ENCODE measurements around the gene SPG11.
"Not testable (repeated sequence)": the region's sequence is repeated elsewhere in the genome, so short reads cannot be mapped to it uniquely, and the experiment has no call there.

The SPG11 gene

GRCh38 chr15:44633603-44634002 lies 29.9 kb downstream of the SPG11 start:
- DNase-seq = no peak

- DNase-seq = not testable (repeated sequence)
These were observed 38.2 kb downstream of the SPG11 start for GRCh38 chr15:44625286-44625685.

- DNase-seq = no peak
These were observed 40.3 kb downstream of the SPG11 start for GRCh38 chr15:44623178-44623577.

GRCh38 chr15:44620081-44620480 lies 43.4 kb downstream of the SPG11 start:
- no peak for DNase-seq

- no peak for DNase-seq
These were observed 46.5 kb downstream of the SPG11 start for GRCh38 chr15:44616974-44617373.

- DNase-seq = no peak
These were observed 56.7 kb downstream of the SPG11 start for GRCh38 chr15:44606740-44607139.

GRCh38 chr15:44603126-44603525 lies 60.3 kb downstream of the SPG11 start:
- DNase-seq = no peak

GRCh38 chr15:44598892-44599291 lies 64.6 kb downstream of the SPG11 start:
- no peak for DNase-seq

- no peak for DNase-seq
These were observed 65.4 kb downstream of the SPG11 start for GRCh38 chr15:44598066-44598465.

GRCh38 chr15:44596511-44597010 lies 66.9 kb downstream of the SPG11 start:
- no peak for DNase-seq

- DNase-seq = no peak
These were observed 67.6 kb downstream of the SPG11 start for GRCh38 chr15:44595656-44596510.

- DNase-seq = no peak
These were observed 68.2 kb downstream of the SPG11 start for GRCh38 chr15:44595246-44595645.

- DNase-seq = no peak
These were observed 70.3 kb downstream of the SPG11 start for GRCh38 chr15:44593042-44593736.

- no peak for DNase-seq
These were observed 72.1 kb downstream of the SPG11 start for GRCh38 chr15:44591326-44591725.

- DNase-seq = no peak
These were observed 74.9 kb downstream of the SPG11 start for GRCh38 chr15:44588541-44588940.

- no peak for DNase-seq
These were observed 77.8 kb downstream of the SPG11 start for GRCh38 chr15:44585633-44586032.

- DNase-seq = peak in 1 of 56 donors; percentile 6
These were observed 79.2 kb downstream of the SPG11 start for GRCh38 chr15:44584162-44584749.

- no peak for DNase-seq
These were observed 83.4 kb downstream of the SPG11 start for GRCh38 chr15:44580105-44580504.

- no peak for DNase-seq
These were observed 88.7 kb downstream of the SPG11 start for GRCh38 chr15:44574734-44575133.

- DNase-seq = no peak
These were observed 90.1 kb downstream of the SPG11 start for GRCh38 chr15:44573386-44573785.

GRCh38 chr15:44570361-44570760 lies 93.1 kb downstream of the SPG11 start:
- DNase-seq = no peak

- peak in 4 of 56 donors; percentile 8 to 41 (median 21) for DNase-seq
These were observed 94.1 kb downstream of the SPG11 start for GRCh38 chr15:44569316-44569715.
